ENCODE measurements around the gene MYO3B.
"Not testable (repeated sequence)": the region's sequence is repeated elsewhere in the genome, so short reads cannot be mapped to it uniquely, and the experiment has no call there.

Gene MYO3B

DNA sequence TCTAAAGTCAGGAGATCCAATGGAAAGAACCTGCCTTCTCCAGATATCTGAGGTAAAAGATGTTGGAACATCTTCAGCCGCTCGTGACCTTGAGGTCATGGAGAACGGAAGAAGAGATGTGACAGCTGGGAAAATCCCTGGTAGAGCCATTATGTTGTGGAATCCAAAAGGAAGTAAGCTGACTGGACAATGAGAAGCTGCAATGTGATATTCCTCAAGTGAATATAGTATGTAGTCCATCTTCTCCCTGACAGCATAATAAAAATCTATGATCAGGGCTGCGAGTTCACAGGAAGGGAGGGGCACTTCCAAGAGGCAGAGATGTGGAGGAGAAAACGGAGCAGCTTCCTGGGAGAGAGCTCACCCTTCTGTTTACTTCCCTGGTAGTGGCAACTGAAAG, 336.2 kb downstream of the MYO3B start:
- DNase-seq (ENCODE audit: low read depth) = no peak

- DNase-seq (ENCODE audit: low read depth) = no peak
These were observed 339.6 kb downstream of the MYO3B start for GRCh38 chr2:170517538-170517937.

DNA sequence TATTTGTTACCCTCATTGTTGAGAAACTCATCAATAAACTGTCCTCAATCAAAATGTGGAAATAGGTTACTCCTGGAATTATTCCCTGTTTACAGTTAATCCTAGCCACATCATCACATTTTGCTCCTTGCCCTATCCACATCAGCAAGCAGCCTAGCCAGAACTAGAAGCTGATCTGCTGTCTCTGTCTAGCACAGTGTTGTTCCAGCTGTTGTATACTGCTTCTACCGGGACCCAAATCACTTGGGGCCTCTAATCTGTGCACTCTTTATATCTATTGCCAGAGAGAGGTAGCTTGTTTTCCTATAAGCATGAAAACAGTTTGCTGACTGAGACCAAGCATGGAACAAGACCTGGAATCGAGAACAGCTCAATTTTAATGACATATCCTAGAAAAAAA, 341.0 kb downstream of the MYO3B start:
- DNase-seq (ENCODE audit: low read depth) = no peak

GRCh38 chr2:170521299-170521698, 343.4 kb downstream of the MYO3B start:
- no peak for DNase-seq (ENCODE audit: low read depth)

GRCh38 chr2:170523506-170523905, 345.6 kb downstream of the MYO3B start:
- DNase-seq (ENCODE audit: low read depth) = no peak

GRCh38 chr2:170524828-170525565, 347.1 kb downstream of the MYO3B start:
- no peak for DNase-seq (ENCODE audit: low read depth)

DNA sequence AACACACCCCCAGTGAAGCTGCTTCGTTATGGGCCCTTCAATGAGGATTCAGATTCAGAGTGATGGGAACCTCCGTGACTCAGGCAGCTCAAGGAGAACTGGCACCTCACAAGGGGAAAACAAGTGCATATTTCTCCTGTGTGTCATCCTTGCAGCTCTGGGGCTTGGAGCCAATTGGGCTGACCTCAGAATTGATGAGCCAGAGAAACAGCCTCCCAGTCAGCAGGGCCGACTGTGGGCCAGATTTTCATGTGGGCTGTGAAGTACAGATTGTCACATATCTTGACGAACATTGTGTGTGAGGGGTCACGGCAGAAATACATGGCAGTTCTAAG, 347.6 kb downstream of the MYO3B start:
- DNase-seq (ENCODE audit: low read depth) = no peak

- no peak for DNase-seq (ENCODE audit: low read depth)
These were observed 352.4 kb downstream of the MYO3B start for GRCh38 chr2:170530284-170530745.

DNA sequence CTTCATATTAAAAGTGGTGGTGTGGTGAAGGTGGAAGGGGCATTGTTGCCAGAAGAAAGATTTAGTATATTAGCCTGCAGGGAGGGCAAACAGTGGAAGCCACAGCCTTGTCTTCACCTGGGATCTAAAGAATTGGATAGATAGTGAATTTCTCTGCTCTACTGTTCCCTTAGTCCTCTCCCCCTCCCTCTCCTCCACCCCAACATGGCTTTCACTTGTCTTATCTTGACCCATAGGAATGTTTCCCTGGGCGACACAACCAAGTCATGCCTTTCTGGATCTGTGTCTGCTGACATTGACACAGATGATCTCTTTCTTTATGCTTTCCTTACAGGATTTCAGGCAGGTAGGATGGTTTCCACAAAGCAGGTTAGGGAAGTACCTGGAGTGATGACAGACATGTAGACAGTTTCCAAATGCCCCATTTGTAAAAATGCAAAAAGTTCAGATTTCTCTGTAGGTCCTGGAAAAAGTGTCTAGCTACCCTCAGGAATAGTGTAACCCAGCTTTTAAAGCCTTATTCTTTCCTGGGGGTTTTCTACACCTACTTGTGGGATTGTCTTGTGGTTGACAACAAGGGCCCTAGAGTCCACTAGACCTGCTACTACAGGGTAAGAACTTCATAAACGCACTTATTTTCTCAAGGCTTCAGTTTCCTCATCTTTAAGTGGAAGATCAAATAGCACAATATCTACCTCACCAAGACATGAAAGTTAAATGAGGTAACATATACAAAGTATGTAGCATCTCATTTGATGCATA, 353.0 kb downstream of the MYO3B start:
- no peak for DNase-seq (ENCODE audit: low read depth)

DNA sequence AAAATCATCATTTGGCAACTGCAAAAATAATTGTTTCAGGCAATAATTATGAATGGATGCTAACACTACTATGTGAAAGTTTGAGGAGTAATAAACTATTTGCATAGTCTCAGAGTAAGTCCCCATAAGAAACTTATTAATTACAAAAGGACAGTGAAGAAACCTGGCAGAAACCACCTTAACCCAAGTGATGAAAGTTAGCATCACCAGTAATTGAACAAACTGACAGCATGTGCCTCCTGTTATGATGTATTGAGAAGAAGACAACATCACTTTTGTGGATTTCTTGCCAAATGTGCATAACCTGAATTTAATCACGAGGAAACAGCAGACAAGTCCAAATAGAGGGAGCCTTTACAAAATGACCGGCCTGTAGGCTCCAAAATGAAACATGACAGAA, 353.9 kb downstream of the MYO3B start:
- DNase-seq (ENCODE audit: low read depth) = no peak

- no peak for DNase-seq (ENCODE audit: low read depth)
These were observed 355.2 kb downstream of the MYO3B start for GRCh38 chr2:170533156-170533555.

GRCh38 chr2:170535552-170535951, 357.6 kb downstream of the MYO3B start:
- no peak for DNase-seq (ENCODE audit: low read depth)

DNA sequence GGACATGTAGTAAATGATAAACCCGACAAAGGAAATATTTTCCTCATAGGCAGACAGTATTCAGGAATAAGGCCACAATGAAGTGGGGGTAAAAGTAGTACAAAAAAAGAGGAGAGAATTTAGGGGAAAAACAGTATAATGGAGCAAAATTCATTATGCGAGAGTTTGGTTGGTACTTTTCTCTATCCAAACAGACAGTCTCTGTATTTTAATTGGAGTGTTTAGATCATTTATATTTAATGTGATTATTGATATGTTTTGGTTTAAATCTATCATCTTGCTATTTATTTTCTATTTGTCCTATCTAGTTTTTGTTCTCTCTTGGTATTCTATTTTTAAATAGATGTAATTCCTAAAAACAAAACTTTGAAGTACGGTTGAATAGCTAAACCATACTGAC, 366.9 kb downstream of the MYO3B start:
- DNase-seq (ENCODE audit: low read depth) = no peak

DNA sequence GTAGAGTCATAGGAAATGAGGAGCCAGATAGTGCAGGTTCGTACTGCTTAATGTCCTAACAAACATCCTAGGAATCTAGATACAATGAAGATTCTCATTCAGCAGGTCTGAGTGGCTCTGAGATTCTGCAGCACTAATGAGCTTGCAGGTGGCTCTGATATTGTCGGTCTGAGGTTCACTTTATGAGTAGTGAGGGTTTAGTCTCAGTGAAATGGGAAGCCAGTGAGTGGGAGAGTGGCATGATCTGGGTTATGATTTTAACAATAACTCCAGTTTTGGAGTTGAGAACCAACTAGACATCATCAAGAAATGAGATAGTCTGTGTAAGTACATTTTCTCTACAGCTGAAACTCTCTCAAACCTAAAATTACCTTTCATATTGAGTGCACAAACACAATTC, 370.4 kb downstream of the MYO3B start:
- DNase-seq (ENCODE audit: low read depth) = no peak

GRCh38 chr2:170550501-170550900, 372.6 kb downstream of the MYO3B start:
- DNase-seq (ENCODE audit: low read depth) = no peak

- not testable (repeated sequence) for DNase-seq (ENCODE audit: low read depth)
These were observed 374.0 kb downstream of the MYO3B start for GRCh38 chr2:170551899-170552298.

GRCh38 chr2:170553748-170554147, 375.8 kb downstream of the MYO3B start:
- DNase-seq (ENCODE audit: low read depth) = no peak

DNA sequence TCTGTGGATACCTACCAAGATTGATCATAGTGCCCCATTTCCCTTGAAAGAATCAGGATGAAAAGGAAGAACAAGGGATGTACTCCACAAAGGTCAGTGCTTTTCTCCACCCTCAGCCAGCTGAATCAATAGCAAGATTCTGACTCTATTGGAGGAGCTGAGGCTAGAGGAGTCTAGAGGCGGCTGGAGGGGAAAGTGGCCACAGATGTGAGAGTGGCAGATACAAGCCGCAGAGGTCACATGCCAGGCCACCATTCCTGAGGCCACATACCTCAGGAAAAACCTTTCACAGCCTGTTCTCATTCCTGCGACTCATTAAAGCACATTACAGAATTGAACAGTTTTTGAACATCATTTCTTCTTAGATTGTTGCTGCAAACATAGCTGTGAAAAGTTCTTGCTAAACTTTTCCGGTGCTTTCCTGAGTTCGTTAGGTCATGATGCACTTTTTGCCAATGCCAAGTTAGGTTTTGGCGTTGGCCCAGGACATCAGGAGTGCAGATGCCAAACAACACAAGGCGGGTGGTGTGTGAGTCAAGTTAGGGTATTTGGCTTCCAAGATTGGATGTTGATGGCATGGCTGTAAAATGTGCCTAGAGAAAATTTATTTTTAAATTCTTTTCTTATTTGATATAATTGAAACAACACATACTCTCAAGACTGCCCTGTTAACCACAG, 376.5 kb downstream of the MYO3B start:
- no peak for DNase-seq (ENCODE audit: low read depth)

DNA sequence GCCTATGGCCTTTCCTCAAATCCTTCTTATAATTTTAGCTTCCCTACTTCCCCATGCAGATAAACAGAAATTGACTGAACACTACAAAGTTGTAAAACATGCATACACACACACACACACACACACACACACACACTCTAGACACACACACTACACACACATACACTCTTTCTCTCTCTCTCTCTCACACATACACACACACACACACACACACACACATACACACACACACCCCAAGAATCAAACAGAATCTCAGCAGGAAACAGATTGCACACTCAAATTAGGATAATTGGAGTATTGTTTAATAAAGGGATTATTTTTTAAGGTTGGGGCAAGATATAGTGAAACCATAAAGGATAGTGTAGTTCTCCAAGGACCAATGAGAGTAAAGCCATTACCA, 385.0 kb downstream of the MYO3B start:
- no peak for DNase-seq (ENCODE audit: low read depth)

GRCh38 chr2:170563401-170563800, 385.5 kb downstream of the MYO3B start:
- no peak for DNase-seq (ENCODE audit: low read depth)

DNA sequence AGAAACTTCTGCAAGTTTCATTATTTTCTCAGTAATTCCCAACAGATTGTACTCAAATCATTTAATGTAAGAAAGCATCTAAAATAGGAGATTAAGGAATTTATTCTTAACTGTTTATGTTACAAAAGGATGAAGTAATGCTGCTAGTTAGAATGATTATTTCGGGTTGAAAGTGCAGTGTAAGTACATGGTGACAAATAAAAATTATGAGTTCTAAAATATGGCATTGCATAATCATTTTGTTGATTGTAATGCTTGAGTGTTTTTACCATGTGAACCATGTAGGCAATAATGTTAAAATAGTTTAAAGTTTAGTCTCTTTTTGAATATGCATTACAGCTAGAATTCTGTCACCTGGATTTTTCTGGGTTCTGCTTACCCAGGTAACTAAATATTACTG, 388.2 kb downstream of the MYO3B start:
- no peak for DNase-seq (ENCODE audit: low read depth)

GRCh38 chr2:170567429-170567828, 389.5 kb downstream of the MYO3B start:
- no peak for DNase-seq (ENCODE audit: low read depth)

- no peak for DNase-seq (ENCODE audit: low read depth)
These were observed 390.6 kb downstream of the MYO3B start for GRCh38 chr2:170568511-170568910.

All from stimulated activated CD4-positive, alpha-beta T cell treated with anti-CD3 and anti-CD28 coated beads, Interleukin-2, amount 100 ng/mL, for 4 hours (primary cell).